ENCODE results near the gene ZBTB38.

Gene ZBTB38

GRCh38 chr3:141372656-141373055 is 4.4 kb downstream of the ZBTB38 start:
- H3K27ac Mint-ChIP-seq = no peak overlapping the region
- no peaks in the 10 kb centered on the region for H3K9me3 Mint-ChIP-seq
- DNase-seq = no peak
- H3K4me1 Mint-ChIP-seq = peaks cover 29% of the 10 kb centered on the region
- H3K36me3 Mint-ChIP-seq (ENCODE audit: low read depth) = peaks cover 43% of the 10 kb centered on the region
- no peaks in the 10 kb centered on the region for H3K27me3 Mint-ChIP-seq (ENCODE audit: low read depth, poor library complexity)
- TF ChIP-seq CTCF (IDR thresholded peaks at IDR 0.05) = no peak
- H3K4me3 Mint-ChIP-seq = no peak overlapping the region

GRCh38 chr3:141373232-141373631 is 4.9 kb downstream of the ZBTB38 start:
- TF ChIP-seq CTCF (IDR thresholded peaks at IDR 0.05) = no peak
- Mint-ChIP-seq H3K36me3 (ENCODE audit: low read depth) (peaks cover 49% of the 10 kb centered on the region), H3K27me3 (ENCODE audit: low read depth, poor library complexity) (no peaks in the 10 kb centered on the region), H3K9me3 (no peaks in the 10 kb centered on the region), H3K27ac (no peak overlapping the region), H3K4me3 (no peak overlapping the region), H3K4me1 (peaks cover 23% of the 10 kb centered on the region)
- DNase-seq = no peak

GRCh38 chr3:141373768-141374526 is 5.6 kb downstream of the ZBTB38 start:
- Mint-ChIP-seq H3K27ac (no peak overlapping the region), H3K36me3 (ENCODE audit: low read depth) (peaks cover 56% of the 10 kb centered on the region), H3K4me3 (no peak overlapping the region), H3K9me3 (no peaks in the 10 kb centered on the region), H3K27me3 (ENCODE audit: low read depth, poor library complexity) (no peaks in the 10 kb centered on the region), H3K4me1 (peaks cover 19% of the 10 kb centered on the region)
- no peak for TF ChIP-seq CTCF (IDR thresholded peaks at IDR 0.05)
- no peak for DNase-seq

GRCh38 chr3:141375381-141376301 is 7.3 kb downstream of the ZBTB38 start:
- Mint-ChIP-seq H3K27ac (no peak overlapping the region), H3K9me3 (no peaks in the 10 kb centered on the region), H3K4me3 (no peak overlapping the region), H3K27me3 (ENCODE audit: low read depth, poor library complexity) (no peaks in the 10 kb centered on the region), H3K4me1 (peaks cover 10% of the 10 kb centered on the region), H3K36me3 (ENCODE audit: low read depth) (peaks cover 56% of the 10 kb centered on the region)
- TF ChIP-seq CTCF (IDR thresholded peaks at IDR 0.05) = no peak
- no peak for DNase-seq

- TF ChIP-seq CTCF (IDR thresholded peaks at IDR 0.05) = no peak
- Mint-ChIP-seq H3K27me3 (ENCODE audit: low read depth, poor library complexity) (no peaks in the 10 kb centered on the region), H3K4me1 (peaks cover 10% of the 10 kb centered on the region), H3K27ac (no peak overlapping the region), H3K4me3 (no peak overlapping the region), H3K9me3 (no peaks in the 10 kb centered on the region), H3K36me3 (ENCODE audit: low read depth) (peaks cover 66% of the 10 kb centered on the region)
- DNase-seq = no peak
Observed at GRCh38 chr3:141377377-141377776, 9.1 kb downstream of the ZBTB38 start.

All from nephron progenitor cell (in vitro differentiated cells).